Measurements from ENCODE around the gene RPL31. TPM values are rescaled to one million over a fixed set of nuclear protein-coding genes. Genes with fewer than 3 reads are reported as not detected.

Gene RPL31
- total and polyA plus RNA-seq, 9 of the 15 experiments (the other 6 are each of a cell fraction or from before 2014, with no cell fraction given), result 1,176 to 6,037 (median 2,997) TPM

DNA sequence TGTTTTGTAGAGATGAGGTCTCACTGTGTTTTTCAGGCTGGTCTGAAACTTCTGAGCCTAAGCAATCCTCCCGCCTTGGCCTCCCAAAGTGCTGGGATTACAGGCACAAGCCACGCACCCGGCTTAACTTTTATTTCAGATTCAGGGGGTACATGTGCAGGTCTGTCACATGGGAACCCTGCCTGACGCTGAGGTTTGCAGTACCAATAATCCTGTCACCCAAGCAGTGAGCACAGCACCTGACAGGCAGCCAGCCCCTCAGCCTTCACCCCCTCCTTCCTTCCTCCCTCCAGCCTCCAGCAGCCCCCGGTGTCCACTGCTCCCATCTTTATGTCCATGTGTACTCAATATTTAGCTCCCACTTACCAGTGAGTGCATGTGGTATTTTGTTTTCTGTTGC, 46.0 kb upstream of the RPL31 start (continued):
- TF ChIP-seq, protein P1, sequence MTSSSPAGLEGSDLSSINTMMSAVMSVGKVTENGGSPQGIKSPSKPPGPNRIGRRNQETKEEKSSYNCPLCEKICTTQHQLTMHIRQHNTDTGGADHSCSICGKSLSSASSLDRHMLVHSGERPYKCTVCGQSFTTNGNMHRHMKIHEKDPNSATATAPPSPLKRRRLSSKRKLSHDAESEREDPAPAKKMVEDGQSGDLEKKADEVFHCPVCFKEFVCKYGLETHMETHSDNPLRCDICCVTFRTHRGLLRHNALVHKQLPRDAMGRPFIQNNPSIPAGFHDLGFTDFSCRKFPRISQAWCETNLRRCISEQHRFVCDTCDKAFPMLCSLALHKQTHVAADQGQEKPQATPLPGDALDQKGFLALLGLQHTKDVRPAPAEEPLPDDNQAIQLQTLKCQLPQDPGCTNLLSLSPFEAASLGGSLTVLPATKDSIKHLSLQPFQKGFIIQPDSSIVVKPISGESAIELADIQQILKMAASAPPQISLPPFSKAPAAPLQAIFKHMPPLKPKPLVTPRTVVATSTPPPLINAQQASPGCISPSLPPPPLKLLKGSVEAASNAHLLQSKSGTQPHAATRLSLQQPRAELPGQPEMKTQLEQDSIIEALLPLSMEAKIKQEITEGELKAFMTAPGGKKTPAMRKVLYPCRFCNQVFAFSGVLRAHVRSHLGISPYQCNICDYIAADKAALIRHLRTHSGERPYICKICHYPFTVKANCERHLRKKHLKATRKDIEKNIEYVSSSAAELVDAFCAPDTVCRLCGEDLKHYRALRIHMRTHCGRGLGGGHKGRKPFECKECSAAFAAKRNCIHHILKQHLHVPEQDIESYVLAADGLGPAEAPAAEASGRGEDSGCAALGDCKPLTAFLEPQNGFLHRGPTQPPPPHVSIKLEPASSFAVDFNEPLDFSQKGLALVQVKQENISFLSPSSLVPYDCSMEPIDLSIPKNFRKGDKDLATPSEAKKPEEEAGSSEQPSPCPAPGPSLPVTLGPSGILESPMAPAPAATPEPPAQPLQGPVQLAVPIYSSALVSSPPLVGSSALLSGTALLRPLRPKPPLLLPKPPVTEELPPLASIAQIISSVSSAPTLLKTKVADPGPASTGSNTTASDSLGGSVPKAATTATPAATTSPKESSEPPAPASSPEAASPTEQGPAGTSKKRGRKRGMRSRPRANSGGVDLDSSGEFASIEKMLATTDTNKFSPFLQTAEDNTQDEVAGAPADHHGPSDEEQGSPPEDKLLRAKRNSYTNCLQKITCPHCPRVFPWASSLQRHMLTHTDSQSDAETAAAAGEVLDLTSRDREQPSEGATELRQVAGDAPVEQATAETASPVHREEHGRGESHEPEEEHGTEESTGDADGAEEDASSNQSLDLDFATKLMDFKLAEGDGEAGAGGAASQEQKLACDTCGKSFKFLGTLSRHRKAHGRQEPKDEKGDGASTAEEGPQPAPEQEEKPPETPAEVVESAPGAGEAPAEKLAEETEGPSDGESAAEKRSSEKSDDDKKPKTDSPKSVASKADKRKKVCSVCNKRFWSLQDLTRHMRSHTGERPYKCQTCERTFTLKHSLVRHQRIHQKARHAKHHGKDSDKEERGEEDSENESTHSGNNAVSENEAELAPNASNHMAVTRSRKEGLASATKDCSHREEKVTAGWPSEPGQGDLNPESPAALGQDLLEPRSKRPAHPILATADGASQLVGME (CRISPR knock-in tag; IDR thresholded peaks at IDR 0.05), result no peak
- TF ChIP-seq NBN (IDR thresholded peaks at IDR 0.05; ENCODE audit: low read depth), result no peak
- no peak for TF ChIP-seq HNRNPH1 (optimal IDR thresholded peaks at IDR 0.05; ENCODE audit: low read depth, low read length)

DNA sequence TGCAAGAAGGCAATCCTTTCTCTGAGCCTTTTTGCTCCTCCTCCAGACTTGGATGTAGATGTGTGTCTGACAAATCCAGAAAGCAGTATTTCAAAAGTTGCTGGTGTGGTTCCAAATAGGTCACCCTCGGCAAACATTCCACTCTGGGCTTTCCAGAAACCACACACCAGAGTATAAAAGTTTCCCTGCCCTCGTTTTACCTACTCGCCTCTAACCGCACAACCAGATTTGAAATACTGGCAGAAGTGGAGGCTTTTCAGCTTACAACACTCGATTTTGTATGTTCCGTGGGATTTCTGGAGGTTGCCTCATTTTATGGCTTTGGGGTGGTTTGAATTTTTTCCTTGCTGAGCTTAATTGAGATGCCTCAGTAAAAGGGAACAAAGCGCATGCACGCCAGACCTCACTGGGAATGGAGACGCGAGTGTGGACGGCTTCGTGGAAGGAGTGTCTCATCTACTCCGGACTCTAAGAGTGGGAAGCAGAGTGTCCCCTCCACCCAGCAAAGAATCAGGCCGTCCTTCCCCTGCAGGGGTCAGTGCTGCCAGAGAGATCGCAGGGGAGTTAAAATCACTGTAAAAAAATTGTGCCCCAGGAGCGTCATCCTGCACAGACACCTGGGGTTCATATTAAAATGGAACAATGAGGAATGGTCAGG, 44.0 kb upstream of the RPL31 start:
- no peak overlapping the region for H2AFZ ChIP-seq (ENCODE audit: low read depth, low read length)
- H3K4me3 ChIP-seq, result no peak overlapping the region
- H4K20me1 ChIP-seq (replicated peaks; ENCODE audit: control insufficient read depth, insufficient read depth, low read length), result no peaks in the 10 kb centered on the region
- TF ChIP-seq CEBPG (CRISPR knock-in tag; IDR thresholded peaks at IDR 0.05), result no peak
- 0 out of 4 replicates have a peak, but pooled peaks of 1 of the 2 experiments have one; percentile 34 for TF ChIP-seq CEBPG (tag; conservative IDR thresholded peaks at IDR 0.05 in 1 of 2, IDR thresholded peaks at IDR 0.05 in 1 of 2)
- TF ChIP-seq, protein P2, sequence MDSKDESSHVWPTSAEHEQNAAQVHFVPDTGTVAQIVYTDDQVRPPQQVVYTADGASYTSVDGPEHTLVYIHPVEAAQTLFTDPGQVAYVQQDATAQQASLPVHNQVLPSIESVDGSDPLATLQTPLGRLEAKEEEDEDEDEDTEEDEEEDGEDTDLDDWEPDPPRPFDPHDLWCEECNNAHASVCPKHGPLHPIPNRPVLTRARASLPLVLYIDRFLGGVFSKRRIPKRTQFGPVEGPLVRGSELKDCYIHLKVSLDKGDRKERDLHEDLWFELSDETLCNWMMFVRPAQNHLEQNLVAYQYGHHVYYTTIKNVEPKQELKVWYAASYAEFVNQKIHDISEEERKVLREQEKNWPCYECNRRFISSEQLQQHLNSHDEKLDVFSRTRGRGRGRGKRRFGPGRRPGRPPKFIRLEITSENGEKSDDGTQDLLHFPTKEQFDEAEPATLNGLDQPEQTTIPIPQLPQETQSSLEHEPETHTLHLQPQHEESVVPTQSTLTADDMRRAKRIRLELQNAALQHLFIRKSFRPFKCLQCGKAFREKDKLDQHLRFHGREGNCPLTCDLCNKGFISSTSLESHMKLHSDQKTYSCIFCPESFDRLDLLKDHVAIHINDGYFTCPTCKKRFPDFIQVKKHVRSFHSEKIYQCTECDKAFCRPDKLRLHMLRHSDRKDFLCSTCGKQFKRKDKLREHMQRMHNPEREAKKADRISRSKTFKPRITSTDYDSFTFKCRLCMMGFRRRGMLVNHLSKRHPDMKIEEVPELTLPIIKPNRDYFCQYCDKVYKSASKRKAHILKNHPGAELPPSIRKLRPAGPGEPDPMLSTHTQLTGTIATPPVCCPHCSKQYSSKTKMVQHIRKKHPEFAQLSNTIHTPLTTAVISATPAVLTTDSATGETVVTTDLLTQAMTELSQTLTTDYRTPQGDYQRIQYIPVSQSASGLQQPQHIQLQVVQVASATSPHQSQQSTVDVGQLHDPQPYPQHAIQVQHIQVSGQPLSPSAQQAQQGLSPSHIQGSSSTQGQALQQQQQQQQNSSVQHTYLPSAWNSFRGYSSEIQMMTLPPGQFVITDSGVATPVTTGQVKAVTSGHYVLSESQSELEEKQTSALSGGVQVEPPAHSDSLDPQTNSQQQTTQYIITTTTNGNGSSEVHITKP (IDR thresholded peaks at IDR 0.05; ENCODE audit: partially characterized antibody), result peak; percentile 60
- no peak for TF ChIP-seq SIN3A (IDR thresholded peaks at IDR 0.05; ENCODE audit: borderline replicate concordance in 2 of 2, control insufficient read depth in 1 of 2, low read depth in 2 of 2, low read length in 2 of 2)
- no peaks in the 10 kb centered on the region for H3K4me1 ChIP-seq (replicated peaks in 1 of 2; ENCODE audit: control insufficient read depth in 2 of 2, insufficient read depth in 2 of 2, low read length in 2 of 2)
- no peak overlapping the region for H3K9ac ChIP-seq (ENCODE audit: insufficient read depth in 1 of 2, low read depth in 2 of 2, low read length in 2 of 2)
- in situ Hi-C loops (cut with MboI) (no loop called here), intact Hi-C loops (cut with micrococcal nuclease) (no loop called here)
- no peaks in the 10 kb centered on the region for H3K9me3 ChIP-seq (replicated peaks; ENCODE audit: control insufficient read depth, insufficient read depth, low read depth, low read length)
- DNase-seq (ENCODE audit: extremely low read depth in 1 of 4, low spot score in 3 of 4), result no peak
- no TSS peak for BruUV-seq (replicated peaks)
- WGBS (ENCODE audit: insufficient coverage, low coverage, missing lambda C conversion rate), result 20% methylated on average over 16 of the region's 16 CpGs
- ChIA-PET CTCF (ENCODE audit: low intra/inter-chr PET ratio) (no interaction called here), POLR2A (interaction anchor here (0.6 to 0.7 kb wide), 2 partner anchors 15 to 22 kb away, joined by 3 to 4 read pairs; no protein-coding TSS in a partner anchor)
- peaks cover 29 to 61% of the 10 kb centered on the region in 2 experiments for H3K27me3 ChIP-seq (ENCODE audit: control insufficient read depth in 2 of 2, insufficient read depth in 2 of 2, low read length in 2 of 2)
- no peaks in the 10 kb centered on the region for H3K36me3 ChIP-seq (ENCODE audit: control insufficient read depth, insufficient read depth, low read length)
- H3K4me2 ChIP-seq (ENCODE audit: insufficient read depth, low read length), result no peak overlapping the region
- H3K27ac ChIP-seq (ENCODE audit: extremely low read depth, low read depth, low read length), result no peak overlapping the region
- H3K79me2 ChIP-seq (ENCODE audit: control insufficient read depth, insufficient read depth, low read length), result no peaks in the 10 kb centered on the region
- FAIRE-seq, result no peak
- no peaks in the 10 kb centered on the region for H3K9me1 ChIP-seq (ENCODE audit: control insufficient read depth, insufficient read depth, low read length)
- ATAC-seq, result peak; percentile 56
